Hematopoietic multipotent progenitor cell (in vitro differentiated cells): ENCODE measurements around the gene TNNT1. TPM values are rescaled to one million over a fixed set of nuclear protein-coding genes. Genes with fewer than 3 reads are reported as not detected.
"Not testable (repeated sequence)": the region's sequence is repeated elsewhere in the genome, so short reads cannot be mapped to it uniquely, and the experiment has no call there.

Experiments used
- DNase-seq, 3 donors: peaks; one replicate each; pipeline ENCODE4 v3.0.0-alpha.2; 2011 to 2015; ENCODE audit warnings: low read depth in 2 of 3, low spot score in 2 of 3
- total RNA-seq: library from RNA; depleted of rRNA; stranded (reverse); fragments of >200 nt; gene quantifications from one replicate; pipeline ENCODE4 v1.2.3, GENCODE V29; 2012

TNNT1 gene, protein sequence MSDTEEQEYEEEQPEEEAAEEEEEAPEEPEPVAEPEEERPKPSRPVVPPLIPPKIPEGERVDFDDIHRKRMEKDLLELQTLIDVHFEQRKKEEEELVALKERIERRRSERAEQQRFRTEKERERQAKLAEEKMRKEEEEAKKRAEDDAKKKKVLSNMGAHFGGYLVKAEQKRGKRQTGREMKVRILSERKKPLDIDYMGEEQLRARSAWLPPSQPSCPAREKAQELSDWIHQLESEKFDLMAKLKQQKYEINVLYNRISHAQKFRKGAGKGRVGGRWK
- total RNA-seq = not detected

DNA sequence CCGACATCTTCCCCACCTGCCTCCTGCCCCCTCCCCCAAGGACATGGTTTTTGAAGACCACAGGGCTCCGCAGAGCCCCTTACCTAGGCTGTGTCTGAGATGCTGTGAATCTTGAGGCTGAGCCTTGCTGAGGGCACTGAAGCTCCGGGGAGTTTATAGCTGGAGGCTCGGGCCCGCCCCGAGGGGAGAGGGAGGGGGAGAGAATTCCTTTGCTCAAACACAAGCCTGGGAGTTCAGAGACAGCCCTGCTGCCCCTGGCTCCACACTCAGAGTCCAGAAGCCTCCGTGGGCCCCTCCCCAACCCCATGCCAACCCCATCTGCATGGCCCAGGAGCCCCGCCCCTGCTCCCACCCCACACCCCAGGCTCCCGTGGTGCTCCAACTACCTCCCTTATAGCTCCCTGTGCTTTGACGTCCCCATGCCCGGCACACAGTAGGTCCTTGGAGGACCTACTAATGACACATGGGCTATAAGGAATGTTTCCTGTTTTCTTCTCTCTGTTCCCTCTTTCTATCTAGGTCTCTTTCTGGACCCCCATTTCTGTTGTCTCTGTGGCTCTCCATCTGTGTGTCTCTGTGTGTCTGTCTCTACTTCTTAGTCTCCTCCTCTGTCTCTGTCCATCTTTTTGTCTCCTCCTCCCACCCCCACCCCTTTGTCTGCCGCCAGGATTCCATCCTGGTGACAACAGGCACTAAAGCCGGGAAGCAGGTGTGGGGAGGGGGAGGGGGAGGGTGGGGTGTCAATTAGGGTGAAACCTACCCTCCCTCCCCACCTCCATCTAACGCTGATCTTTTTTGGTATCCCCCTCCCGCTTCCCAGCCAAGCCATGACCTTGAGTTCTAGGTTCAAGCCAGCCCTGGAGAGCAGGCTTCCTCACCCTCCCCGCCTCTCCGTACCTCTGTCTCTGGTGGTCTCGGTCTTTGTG lies at the start of gene TNNT1:
Gene TNNT1 (minus strand): TSS at position 129 of the 926 bp plus-strand sequence. CDS start 2,049 bp downstream, outside the sequence.
- DNase-seq = no peak

DNA sequence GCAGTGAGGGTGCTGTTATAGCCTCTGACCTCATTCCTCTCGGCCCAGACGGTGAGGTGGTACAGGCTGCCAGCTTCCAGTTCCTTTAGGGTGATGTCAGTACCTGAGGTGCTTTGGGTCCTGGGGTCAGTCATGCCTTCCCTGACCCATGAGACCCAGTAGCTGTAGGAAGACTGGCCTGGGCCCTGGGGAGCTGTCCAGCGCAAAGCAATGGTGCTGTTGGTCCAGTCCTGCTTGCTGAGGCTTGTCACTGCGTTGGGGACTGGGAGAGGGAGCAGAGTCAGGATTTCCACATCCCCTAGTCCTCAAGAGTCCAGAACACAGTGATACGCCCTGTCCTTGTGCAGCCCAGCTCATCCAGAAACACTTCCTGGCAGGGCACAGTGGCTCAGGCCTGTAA lies 49.6 kb upstream of the TNNT1 start:
- no peak for DNase-seq

DNA sequence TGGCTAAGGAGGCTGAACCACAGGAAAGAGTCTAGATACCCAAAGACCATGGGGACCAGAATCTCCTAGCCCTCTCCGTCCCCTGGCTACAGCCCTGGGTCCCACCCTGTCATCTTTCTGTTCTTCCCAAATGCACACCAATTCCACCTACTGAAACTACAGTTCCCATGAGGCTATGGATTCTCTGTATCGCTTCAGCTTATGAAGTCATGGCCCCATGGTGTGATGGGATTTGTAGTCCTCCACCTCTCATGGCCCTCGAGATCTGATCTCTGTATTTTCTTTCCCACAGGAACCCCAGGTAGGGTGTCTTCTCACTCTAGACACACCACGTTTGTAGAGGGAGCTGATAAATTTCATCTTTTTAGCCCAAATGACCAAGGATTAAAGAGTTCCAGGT lies 48.5 kb upstream of the TNNT1 start:
- DNase-seq = peak in 1 of 3 donors; percentile 43

DNA sequence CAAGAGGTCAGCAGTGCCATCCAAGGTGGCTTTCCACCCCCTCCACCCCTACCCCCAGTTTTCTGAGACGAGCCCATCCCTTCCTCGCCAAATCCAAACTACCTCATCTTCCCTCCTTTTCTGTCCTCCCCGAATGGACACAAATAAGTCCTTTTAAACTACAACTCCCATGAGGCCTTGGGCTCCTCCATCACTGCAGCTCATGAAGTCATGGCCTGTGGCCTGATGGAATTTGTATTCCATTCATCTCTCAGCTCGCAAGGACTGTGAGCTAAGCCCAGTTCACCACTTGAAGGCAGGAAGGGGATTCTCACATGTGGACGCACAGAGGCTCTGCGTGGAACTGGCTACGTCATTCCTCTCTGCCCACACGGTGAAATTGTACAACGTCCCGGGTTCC lies 47.8 kb upstream of the TNNT1 start:
- no peak for DNase-seq

DNA sequence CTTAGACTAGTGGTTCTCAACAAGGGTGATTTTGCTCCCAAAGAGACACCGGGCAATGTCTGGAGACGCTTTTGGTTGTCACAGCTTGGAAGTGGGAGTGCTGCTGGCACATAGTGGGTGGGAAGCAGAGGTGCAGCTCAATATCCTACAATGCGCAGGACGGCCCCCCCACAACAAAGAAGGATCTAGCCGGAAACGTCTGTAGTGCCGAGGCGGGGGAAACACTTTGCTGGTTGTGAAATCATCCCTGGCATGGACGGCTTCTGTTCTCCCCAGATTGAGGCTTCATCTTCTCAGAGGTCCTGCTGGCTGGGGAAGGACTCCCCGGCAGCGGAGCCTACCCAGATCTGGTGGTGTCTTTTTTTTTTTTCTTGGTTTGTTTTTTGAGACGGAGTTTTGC lies 44.5 kb upstream of the TNNT1 start:
- DNase-seq = no peak

DNA sequence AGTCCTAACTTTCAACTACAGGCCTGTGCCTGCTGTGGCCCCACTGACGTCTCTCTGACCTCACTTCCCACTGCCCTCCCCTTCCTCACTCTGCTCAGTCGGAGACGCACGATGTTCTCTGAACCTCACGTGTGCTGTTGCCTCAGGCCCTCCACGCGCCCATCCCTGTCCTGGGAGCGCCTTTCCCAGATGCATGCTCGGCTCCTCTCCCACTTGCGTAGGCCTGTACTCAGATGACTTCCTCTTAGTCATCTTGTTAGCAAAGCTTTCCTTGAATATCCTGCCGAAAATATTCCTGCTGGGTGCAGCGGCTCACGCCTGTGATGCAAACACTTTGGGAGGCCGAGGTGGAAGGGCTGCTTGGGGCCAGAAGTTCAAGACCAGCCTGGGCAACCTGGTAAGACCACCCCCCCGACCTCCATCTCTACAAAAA lies 40.4 kb upstream of the TNNT1 start:
- DNase-seq = no peak

DNA sequence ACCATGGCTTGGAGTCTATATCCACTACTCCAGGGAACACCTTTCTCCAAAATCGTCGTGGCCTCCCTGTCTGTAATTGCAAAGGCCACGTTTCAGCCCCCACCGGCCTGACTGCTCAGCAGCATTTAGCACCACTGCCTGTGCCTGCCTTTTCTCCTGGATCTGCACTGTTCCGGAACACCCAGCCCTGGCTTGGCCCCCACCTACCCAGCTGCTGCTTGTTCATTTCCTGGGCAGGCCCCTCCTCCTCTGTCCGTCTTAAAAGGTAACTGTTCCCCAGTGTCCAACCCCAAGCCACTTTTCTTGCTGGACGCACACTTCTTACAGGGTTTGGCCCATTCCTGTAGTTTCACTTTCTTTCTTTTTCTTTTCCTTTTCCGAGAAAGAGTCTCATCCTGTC lies 39.6 kb upstream of the TNNT1 start:
- DNase-seq = no peak

DNA sequence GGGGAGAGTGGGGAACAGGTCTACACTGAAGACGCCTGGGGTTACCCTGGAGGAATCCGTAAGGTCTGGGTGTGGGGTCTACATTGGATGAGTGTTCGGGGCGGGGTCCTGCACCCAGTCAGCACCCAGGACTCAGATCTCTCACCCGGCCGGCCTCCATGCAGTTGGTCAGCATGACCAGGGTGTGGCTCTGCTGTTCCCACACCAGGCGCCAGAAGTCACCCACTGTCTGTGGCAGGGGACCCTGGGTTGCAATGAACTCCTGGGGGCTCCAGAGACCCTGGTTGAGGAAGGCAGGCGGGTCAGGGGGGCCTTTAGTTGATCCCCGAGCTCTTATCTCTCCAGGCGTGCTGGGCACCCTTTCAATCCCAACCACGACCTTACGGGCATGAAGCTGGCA lies 37.1 kb upstream of the TNNT1 start:
- DNase-seq = no peak

DNA sequence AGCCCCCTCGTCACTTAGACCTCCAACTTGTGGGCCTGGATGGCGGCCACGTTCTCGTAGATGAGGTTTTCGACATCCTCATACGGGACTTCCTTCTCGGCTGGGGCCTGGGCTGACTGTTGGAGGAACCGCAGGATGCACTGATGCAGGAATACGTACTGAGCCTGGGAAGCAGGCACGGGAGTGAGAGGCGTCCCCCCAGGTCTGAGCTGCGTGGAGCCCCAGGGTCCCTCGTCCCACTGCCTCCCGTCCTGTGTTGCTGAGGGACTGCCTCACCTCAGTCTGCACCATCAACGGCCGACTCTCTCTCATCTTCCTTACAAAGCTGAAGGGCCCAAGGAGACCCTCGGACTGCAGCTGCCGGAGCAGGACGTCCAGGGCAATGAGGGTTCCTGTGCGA lies 32.7 kb upstream of the TNNT1 start:
- no peak for DNase-seq

DNA sequence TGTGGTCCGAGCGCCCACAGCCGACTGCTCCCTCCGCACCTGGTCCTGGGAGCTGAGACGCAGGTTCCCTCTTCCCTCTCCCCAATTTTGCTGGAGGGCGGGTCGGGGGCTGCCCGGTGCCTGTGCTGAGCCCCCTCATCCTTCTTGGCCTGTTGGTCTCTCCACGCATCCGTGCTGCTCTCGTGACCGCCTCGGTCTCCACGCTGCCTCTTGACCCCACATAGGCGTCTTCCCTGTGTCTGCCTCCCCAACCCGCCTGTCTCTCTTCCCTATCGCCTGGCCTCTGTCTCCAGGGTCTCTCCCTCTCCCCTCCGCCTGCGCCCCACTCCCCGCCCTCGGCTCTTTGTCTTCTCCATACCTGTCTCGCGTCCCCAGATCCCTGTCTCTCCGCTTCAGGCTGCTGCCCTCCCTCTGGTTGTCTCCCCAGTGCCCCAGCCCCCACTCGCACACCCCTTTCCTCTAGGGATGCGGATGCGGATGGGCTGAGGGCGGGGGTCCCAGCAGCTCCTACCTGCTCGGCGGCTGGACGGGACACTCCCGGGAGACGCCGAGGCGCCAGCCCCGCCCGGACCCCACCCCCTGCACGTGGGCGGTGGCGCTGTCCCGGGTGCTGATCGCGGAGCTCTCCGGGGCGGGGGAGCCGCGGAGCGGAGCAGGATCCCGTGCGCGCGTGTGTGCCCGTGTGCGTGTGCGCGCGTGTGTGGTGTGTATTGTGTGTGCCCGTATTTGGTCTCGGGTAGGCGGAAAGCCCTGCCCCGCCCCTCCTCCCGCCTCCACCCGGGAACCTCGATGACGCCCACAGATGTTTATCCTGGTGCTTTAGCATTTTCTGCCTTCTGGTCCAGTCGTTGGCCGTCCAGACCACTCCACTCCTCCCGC lies 30.8 kb upstream of the TNNT1 start, which contains the start of gene SYT5:
Gene SYT5 (minus strand): TSS at position 684 of the 879 bp plus-strand sequence. CDS start 1,248 bp downstream, outside the sequence.
- DNase-seq = peak in 2 of 3 donors; percentile 57

DNA sequence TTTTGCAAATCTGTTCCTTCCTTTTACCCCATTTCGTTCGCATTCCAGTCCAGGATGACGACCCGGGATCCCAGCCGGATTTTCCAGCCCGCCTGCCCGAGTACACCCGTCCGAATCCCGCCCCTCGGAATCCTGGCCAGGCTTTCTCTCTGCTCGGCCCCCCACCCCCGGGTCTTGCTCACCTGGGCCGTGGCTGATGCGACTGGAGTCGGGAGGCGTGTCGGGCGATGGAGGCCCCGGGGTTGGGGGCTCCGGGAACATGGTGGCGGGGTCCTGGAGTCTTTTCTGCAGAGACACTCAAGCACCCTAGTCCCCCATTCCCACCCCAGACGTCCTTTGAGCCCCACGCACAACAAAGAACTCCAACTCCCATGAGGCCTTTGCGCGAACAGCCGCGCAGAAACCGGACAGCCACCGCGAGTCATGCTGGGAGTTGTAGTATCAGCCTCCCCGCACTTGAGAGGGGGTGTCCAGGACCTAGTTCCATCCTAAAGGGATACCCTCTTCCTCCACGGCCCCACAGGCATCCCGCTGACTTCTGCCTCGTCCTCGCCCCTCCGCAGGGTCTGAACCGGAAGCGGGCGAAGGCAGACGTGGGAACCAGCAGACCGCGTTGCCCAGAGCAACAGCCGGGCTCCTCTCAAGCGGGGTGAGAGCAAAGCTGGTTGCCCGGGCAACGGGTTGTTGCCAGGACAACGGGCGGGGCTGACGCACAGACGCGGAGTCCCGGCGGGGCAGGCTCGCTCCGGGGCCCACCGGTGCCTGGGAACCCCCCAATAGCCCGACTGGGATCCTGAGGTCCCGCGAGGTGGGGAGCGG lies 30.0 kb upstream of the TNNT1 start:
- peak; percentile 89 to 96 (median 94) for DNase-seq

DNA sequence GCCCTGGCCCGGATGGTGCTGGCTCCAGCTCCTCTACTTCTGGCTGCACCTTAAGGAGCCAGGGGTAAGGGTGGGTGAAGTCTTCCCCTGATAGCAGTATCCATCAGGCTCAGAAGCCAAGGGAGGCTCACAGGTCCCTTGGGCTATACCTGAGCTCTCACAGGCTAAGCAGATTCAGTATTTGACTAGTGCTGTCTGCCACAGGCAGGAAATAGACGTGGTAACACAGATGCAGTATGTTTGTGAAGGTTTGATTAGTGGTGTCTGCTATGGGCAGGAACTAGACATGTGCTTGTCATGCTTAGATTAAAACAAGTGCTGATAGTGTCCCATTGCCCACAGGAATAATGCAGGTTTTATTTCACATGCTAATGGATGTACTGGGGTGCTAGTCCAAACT lies 27.1 kb upstream of the TNNT1 start:
- DNase-seq = peak in 1 of 3 donors; percentile 22

DNA sequence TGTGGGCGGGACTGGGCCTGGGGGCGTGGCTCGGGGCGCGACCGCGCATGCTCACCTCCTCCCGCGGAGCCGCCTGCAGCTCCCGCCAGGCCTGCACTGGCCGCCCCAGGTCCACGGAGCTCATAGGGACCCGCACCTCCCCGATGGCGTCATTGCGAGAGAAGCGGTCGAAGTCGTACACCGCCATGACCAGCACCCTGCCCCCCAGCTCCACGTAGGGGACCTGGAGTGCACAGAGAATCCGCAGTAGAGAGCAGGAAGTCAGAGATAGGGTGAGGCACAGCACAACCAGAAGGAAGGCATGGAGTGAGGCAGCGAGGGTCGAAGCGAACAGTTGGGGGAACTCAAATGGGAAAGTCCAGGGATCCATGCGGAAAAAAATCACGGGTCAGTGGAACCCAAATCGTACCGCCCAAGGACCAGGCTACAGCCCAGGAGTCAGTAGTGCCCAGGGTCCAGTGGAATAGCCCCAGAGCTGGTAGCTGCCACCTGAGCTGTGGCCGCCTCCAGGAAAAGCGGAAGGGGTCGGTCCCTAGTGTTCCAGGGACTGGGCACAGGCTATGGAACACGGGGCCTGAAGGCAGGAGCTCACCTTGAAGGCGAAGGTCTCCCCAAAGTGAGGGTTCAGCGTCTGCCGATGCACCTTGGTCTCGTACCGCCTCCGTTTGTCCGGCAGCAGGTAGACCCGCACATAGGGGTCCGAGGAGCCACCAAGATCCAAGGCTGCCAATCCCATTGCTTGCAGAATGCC lies 26.3 kb upstream of the TNNT1 start:
- no peak for DNase-seq

DNA sequence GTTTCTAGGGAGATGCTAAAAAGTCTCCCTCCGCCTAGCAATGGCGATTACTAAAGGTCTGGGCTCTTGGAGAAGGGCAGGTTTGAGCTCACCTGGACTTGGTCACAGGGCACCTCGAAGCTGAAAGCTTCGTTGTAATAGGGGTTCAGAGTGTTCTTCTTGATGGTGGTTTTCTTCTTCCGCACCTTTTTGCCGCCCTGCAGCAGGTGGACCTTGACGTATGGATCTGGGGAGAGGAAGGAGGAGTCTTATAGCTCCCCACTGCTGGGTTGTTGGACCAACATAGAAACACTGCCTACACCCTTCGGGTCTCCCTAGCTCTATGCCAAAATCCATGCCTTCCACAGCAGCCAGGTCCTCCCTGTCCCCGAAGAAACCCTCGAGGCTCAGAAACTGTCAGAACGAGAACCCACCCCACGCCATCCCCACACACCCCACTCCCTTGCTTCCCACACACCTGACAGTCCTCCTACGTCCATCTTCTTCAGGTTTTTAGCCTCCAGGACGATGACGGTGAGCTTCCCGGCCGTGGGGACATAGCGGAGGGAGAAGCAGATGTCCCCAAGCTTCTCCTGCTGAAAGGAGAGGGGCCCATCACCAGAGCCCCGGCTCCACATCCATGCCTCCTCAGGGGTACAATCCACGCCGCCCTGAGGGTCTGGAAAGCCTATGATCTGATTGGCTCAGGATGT lies 25.6 kb upstream of the TNNT1 start:
- no peak for DNase-seq

DNA sequence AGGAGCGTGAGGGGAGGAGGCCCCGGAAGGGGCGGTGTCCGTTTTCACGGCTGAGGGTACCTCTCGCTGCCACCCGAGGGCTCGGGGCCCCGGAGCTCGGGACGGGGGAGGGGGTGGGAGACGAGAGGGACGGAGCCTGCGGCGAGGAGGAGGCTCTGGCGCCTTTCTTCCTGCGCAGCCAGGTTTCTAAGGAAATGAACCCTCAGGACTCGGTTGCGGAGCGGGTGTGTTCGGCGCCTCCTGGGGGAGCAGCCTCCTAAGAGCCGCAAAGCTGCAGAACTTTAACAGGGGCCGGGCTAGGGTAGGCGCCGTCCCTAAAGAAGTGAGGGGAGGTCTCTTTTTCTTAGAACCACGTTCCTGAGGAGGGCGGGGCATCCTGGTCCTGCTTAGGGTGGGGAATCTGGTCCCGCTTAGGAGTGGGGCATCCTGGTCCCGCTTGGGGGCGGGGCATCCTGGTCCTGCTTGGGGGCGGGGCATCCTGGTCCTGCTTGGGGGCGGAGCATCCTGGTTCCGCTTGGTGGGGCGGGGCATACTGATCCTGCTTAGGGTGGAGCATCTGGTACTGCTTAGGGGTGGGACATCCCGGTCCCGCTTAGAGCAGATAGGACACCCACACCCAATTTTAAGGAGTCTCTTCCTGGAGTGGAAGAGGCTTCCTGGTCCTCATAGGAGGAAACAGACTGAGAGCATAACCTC lies 24.9 kb upstream of the TNNT1 start:
- peak in 2 of 3 donors; percentile 24 to 54 for DNase-seq

DNA sequence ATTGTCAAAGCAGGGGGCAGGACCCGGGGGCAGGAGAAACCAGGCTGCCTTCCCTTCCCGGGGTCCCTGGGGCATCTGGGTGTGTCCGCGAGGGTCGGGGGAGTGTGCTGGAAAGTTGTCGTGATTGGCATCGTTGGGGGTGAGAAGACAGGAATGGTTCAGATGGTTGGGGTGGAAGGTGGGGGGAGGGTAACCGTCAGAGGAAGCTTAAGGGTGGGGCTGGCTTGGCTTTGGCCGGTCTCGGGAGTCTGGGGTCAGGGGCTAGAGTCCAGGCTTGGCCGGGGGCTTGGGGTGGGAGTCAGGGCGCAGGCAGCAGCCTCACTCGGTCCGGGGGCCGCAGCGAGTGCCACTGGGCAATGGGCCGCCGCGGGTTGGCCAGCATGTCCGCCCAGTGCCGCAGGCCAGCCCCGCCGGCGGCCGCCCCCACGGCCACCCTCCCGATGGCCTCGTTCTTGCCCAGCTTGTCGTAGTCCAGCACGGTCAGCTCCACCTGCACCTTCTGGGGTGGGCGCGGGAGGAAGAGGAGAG lies 24.2 kb upstream of the TNNT1 start:
- DNase-seq = no peak

DNA sequence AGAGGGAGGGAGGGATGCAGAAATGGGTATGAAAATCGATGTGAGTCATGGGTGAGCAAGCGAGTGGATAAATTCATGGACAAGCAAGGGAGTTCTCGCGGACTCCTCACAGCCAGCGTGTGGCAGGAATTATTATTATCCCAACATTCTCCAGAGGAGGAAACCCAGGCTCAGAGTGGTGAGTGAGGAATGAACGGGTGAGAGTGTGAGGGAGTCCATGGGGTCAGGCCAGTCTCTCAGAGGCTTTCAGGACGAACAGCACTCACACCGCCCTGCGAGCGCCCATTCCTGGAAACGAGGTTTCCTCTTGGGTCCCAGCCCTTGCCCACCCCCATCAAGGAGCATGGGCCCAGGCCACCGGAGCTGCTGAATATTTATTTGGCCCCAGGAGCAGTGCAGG lies 23.7 kb upstream of the TNNT1 start:
- DNase-seq = no peak

DNA sequence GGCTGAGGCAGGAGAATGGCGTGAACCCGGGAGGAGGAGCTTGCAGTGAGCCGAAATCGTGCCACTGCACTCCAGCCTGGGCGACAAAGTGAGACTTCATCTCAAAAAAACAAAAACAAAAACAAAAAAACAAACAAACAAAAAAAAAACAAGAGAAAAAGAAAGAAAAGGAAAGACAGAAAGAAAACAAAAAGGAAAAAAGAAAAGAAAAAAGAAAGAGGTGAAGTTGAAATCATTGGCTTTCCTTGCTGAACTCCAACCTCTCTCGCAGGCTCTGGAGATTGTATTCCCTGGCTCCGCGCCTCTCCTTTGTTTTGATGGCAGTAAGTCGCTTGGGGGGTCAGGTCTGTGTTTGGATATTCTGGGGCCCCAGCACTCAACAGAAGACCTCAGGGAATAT lies 23.3 kb upstream of the TNNT1 start:
- DNase-seq = not testable (repeated sequence)
